ENCODE results near the gene PCBP1. TPM values are rescaled to one million over a fixed set of nuclear protein-coding genes. Genes with fewer than 3 reads are reported as not detected.

PCBP1 gene
- total and polyA plus RNA-seq, 2 donors from 2014 or later = 224 to 298 TPM

DNA sequence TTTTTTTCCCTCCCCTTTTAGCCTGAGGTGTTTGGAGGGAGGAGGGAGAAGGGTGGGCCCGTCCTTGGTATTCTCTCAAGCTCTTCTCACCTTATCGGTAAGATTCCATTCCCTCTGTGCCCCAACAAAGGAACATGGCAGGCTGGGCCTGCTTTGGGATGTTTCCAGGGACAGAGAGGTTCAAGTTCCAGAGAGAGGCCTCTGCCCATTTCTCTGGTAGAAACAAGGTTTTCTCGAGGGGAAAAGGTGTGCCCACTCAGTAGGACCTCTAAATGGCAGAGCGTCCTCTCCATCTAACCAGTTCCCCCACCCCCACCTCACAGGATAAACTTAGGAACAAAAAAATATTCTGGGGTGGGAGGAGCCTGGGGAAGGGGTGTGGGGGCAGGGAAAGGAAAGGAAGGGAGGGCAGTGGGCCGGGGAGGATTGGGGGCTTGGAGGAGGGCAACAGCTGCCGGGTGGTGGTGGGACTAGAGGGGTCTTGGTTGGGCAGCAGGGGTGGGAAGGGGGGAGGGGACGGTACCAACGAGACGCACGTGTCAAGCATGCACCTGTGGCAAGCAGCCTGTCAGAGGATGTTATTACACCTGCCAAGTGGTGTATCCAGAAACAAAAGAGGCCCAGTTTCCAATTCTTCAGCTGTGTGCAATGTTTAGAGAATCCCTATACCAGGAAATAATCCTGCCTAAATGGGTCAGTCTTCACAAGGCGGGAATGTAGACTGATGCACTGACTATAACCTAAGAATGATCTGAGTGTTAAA lies 2.1 kb downstream of the PCBP1 start:
- FAIRE-seq (no peak), DNase-seq (peak in 4 of 5 donors; percentile 59 to 84 (median 71))
- intact Hi-C loops (cut with DNase I) = no loop called here
- peaks cover 0 to 7% (median 2%) of the 10 kb centered on the region in 3 donors for H3K36me3 ChIP-seq (ENCODE audit: control insufficient read depth in 2 of 3, insufficient read depth in 3 of 3, low read length in 3 of 3)
- TF ChIP-seq, protein P1, sequence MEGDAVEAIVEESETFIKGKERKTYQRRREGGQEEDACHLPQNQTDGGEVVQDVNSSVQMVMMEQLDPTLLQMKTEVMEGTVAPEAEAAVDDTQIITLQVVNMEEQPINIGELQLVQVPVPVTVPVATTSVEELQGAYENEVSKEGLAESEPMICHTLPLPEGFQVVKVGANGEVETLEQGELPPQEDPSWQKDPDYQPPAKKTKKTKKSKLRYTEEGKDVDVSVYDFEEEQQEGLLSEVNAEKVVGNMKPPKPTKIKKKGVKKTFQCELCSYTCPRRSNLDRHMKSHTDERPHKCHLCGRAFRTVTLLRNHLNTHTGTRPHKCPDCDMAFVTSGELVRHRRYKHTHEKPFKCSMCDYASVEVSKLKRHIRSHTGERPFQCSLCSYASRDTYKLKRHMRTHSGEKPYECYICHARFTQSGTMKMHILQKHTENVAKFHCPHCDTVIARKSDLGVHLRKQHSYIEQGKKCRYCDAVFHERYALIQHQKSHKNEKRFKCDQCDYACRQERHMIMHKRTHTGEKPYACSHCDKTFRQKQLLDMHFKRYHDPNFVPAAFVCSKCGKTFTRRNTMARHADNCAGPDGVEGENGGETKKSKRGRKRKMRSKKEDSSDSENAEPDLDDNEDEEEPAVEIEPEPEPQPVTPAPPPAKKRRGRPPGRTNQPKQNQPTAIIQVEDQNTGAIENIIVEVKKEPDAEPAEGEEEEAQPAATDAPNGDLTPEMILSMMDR (IDR thresholded peaks at IDR 0.05; ENCODE audit: borderline replicate concordance, extremely low read depth, insufficient read depth) = no peak
- peak overlapping the region; percentile 98 to 99 for H3K27ac ChIP-seq (ENCODE audit: low read depth in 2 of 2, low read length in 2 of 2)
- no peaks in the 10 kb centered on the region for H3K27me3 ChIP-seq (ENCODE audit: control insufficient read depth, insufficient read depth, low read length)
- peaks cover 12 to 24% (median 14%) of the 10 kb centered on the region in 3 donors for H3K4me1 ChIP-seq (ENCODE audit: control insufficient read depth in 2 of 3, insufficient read depth in 2 of 3, low read depth in 1 of 3, low read length in 3 of 3)
- peak overlapping the region; percentile 85 to 99 (median 97) for H3K9ac ChIP-seq (ENCODE audit: low read length in 3 of 3)
- H3K9me3 ChIP-seq (ENCODE audit: control insufficient read depth in 2 of 3, insufficient read depth in 1 of 3, low read length in 3 of 3) = no peaks in the 10 kb centered on the region
- peak overlapping the region; percentile 97 to 98 (median 98) for H3K4me3 ChIP-seq (ENCODE audit: low read length in 3 of 3)

DNA sequence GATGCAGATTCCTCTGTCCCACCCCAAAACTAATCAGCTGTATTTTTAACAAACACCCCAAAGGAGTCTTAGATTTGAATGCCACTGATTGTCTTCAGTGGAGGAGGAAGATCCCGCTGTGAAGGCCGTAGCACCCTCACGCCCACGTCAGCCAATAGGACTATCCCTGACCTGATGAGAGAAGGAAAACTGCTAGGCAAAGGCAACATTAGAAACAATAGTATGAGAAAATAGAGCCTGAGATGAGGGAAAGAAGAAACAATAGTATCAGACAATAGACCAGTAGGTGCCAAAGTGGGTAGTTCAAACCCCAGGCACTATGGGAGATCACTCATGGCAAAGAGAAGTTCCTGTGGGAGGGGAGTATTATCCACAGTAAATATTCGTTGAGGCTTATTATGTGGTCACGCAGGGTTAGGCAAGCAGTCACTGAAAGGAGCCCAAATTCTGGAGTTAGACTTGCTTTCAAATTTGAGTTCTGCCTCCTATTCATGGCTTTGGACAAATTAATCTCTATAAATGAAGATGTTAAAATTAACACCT lies 2.8 kb downstream of the PCBP1 start:
- no peaks in the 10 kb centered on the region for H3K9me3 ChIP-seq (ENCODE audit: control insufficient read depth in 2 of 3, insufficient read depth in 1 of 3, low read length in 3 of 3)
- TF ChIP-seq, protein P1 (IDR thresholded peaks at IDR 0.05; ENCODE audit: borderline replicate concordance, extremely low read depth, insufficient read depth) = no peak
- no peak overlapping the region for H3K9ac ChIP-seq (ENCODE audit: low read length in 3 of 3)
- peaks cover 0 to 7% (median 2%) of the 10 kb centered on the region in 3 donors for H3K36me3 ChIP-seq (ENCODE audit: control insufficient read depth in 2 of 3, insufficient read depth in 3 of 3, low read length in 3 of 3)
- H3K27me3 ChIP-seq (ENCODE audit: control insufficient read depth, insufficient read depth, low read length) = no peaks in the 10 kb centered on the region
- H3K27ac ChIP-seq (ENCODE audit: low read depth in 2 of 2, low read length in 2 of 2) = peak overlapping the region; percentile 28 to 98
- FAIRE-seq (no peak), DNase-seq (no peak)
- intact Hi-C loops (cut with DNase I) = no loop called here
- peak overlapping the region; percentile 97 to 98 (median 98) for H3K4me3 ChIP-seq (ENCODE audit: low read length in 3 of 3)
- peaks cover 8 to 17% (median 9%) of the 10 kb centered on the region in 3 donors for H3K4me1 ChIP-seq (ENCODE audit: control insufficient read depth in 2 of 3, insufficient read depth in 2 of 3, low read depth in 1 of 3, low read length in 3 of 3)

DNA sequence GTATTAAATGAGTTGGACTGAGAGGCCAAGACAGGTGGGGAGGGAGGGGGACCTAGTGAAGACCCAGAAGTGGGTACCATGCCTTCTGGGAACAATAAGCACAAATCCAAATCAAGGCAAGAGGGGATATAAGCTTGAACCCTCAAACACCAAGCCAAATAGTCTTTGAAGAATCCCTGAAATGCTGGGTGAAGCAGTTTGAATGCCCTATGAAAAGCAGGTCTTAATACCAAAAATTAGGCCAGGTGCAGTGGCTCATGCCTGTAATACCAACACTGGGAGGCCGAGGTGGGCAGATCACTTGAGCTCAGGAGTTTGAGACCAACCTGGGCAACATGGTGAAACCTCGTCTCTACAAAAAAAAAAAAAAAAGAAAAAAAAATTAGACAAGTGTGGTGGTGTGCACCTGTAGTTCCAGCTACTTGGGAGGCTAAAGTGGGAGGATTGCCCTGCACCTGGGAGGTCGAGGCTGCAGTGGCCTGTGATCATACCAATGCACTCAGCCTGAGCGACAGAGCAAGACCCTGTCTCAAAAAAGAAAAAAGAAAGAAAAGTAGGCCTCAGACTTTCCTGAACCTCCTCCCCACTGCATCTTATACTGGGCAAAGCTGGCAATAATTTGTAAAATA lies 3.5 kb downstream of the PCBP1 start:
- H3K27ac ChIP-seq (ENCODE audit: low read depth in 2 of 2, low read length in 2 of 2) = no peak overlapping the region
- peak in 1 of 5 donors; percentile 28 for DNase-seq
- TF ChIP-seq, protein P1 (IDR thresholded peaks at IDR 0.05; ENCODE audit: borderline replicate concordance, extremely low read depth, insufficient read depth) = no peak
- H3K4me3 ChIP-seq (ENCODE audit: low read length in 3 of 3) = no peak overlapping the region
- H3K4me1 ChIP-seq (ENCODE audit: control insufficient read depth in 2 of 3, insufficient read depth in 2 of 3, low read depth in 1 of 3, low read length in 3 of 3) = peaks cover 1 to 11% (median 9%) of the 10 kb centered on the region in 3 donors
- no peaks in the 10 kb centered on the region for H3K27me3 ChIP-seq (ENCODE audit: control insufficient read depth, insufficient read depth, low read length)
- FAIRE-seq = no peak
- intact Hi-C loops (cut with DNase I) = no loop called here
- H3K9me3 ChIP-seq (ENCODE audit: control insufficient read depth in 2 of 3, insufficient read depth in 1 of 3, low read length in 3 of 3) = no peaks in the 10 kb centered on the region
- H3K9ac ChIP-seq (ENCODE audit: low read length in 3 of 3) = no peak overlapping the region
- peaks cover 0 to 7% (median 2%) of the 10 kb centered on the region in 3 donors for H3K36me3 ChIP-seq (ENCODE audit: control insufficient read depth in 2 of 3, insufficient read depth in 3 of 3, low read length in 3 of 3)
